Measurements from ENCODE around the gene DCDC1. TPM values are rescaled to one million over a fixed set of nuclear protein-coding genes. Genes with fewer than 3 reads are reported as not detected.

DCDC1 gene
- total RNA-seq, 4 donors from 2014 or later, result 0.17 TPM; not detected in 3

DNA sequence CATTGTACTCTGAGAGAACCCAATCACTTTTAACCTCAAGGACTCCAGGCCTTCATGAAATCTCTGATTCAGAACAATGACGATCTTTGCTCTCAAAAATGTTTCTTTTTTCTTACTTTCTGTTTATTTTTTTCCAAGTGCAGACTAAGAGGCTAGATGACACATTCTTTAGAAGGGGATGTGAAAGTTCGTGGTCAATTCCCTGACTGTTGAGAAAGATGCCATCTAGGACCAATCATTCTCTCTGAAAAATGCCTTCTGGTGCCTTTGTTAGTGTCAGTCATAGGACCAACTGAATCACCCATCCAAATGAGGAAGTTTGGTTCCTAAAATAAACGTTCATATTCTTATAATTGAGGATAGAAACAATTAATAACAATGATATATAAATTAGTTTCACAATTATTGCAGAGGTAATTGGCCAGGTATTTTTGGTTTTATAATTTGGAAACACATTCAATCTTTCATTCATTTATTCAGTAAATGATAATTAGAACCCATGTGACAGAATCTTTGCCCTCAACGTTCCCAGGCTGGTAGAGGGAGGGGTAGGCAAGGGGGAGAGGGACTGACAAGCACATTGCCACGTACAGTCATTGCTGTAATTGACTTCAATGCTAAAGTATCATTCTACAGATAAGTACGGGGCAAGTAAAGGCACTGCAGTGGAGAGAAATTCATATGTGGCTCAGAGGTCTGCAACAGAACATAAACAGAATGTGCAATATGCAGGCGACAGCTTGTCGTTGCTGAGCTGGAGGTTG, 450.0 kb downstream of the DCDC1 start:
- Histone ChIP-seq H3K4me1 (no peaks in the 10 kb centered on the region), H3K36me3 (no peaks in the 10 kb centered on the region), H3K27me3 (peaks cover 0 to 13% (median 0%) of the 10 kb centered on the region in 4 donors), H3K4me3 (no peak overlapping the region), H3K27ac (replicated peaks in 1 of 4) (no peak overlapping the region), H3K9me3 (no peaks in the 10 kb centered on the region)
- DNase-seq (ENCODE audit: extremely low spot score), result no peak
- TF ChIP-seq POLR2A (IDR thresholded peaks at IDR 0.05; ENCODE audit: low read depth), result no peak
- TF ChIP-seq, protein P1, sequence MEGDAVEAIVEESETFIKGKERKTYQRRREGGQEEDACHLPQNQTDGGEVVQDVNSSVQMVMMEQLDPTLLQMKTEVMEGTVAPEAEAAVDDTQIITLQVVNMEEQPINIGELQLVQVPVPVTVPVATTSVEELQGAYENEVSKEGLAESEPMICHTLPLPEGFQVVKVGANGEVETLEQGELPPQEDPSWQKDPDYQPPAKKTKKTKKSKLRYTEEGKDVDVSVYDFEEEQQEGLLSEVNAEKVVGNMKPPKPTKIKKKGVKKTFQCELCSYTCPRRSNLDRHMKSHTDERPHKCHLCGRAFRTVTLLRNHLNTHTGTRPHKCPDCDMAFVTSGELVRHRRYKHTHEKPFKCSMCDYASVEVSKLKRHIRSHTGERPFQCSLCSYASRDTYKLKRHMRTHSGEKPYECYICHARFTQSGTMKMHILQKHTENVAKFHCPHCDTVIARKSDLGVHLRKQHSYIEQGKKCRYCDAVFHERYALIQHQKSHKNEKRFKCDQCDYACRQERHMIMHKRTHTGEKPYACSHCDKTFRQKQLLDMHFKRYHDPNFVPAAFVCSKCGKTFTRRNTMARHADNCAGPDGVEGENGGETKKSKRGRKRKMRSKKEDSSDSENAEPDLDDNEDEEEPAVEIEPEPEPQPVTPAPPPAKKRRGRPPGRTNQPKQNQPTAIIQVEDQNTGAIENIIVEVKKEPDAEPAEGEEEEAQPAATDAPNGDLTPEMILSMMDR (IDR thresholded peaks at IDR 0.05), result no peak
- intact Hi-C loops (cut with DNase I), result loop anchor here (2.0 kb wide), 1 partner anchor 575 kb away; no protein-coding TSS in a partner anchor
- WGBS, result 41% methylated on average over 8 of the region's 8 CpGs

DNA sequence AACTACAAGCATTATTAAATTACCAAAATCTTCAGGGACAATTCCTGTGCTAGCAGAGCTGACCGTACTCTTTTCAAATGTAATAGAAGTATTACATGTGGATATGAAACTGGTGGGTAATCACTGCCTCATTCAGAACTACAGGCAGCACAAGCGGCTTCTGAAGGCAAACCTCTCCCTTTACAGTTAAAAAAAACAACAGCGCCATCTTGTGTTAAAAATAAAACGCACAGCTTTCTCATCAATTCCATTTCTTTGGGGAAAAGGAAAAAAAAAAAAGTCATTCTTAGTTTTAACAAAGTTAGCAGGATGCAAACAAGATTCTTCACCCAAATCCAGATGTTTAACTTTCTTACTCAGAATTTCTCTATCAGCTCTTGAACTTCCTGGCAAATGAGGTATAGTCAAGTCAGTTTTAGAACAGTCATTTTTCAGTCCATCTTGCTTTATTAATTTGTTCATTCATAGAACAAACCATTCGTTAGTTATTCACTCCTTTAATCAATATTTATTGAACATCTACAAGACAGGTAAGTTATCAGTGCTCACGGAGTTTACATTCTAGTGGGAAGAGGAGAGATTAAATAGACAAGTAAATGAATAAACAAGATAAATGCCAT, 451.6 kb downstream of the DCDC1 start:
- WGBS, result 19% methylated on average over 6 of the region's 6 CpGs
- DNase-seq (ENCODE audit: extremely low spot score), result no peak
- intact Hi-C loops (cut with DNase I), result loop anchor here (2.0 kb wide), 1 partner anchor 573 kb away; no protein-coding TSS in a partner anchor
- H3K9me3 ChIP-seq, result no peaks in the 10 kb centered on the region
- H3K4me1 ChIP-seq, result peaks cover 0 to 6% (median 2%) of the 10 kb centered on the region in 4 donors
- H3K27ac ChIP-seq (replicated peaks in 1 of 4), result no peak overlapping the region
- peaks cover 0 to 8% (median 0%) of the 10 kb centered on the region in 4 donors for H3K27me3 ChIP-seq
- H3K4me3 ChIP-seq, result no peak overlapping the region
- TF ChIP-seq EP300 (IDR thresholded peaks at IDR 0.05), result no peak
- no peak for TF ChIP-seq POLR2AphosphoS5 (IDR thresholded peaks at IDR 0.05)
- TF ChIP-seq POLR2A (IDR thresholded peaks at IDR 0.05; ENCODE audit: low read depth), result no peak
- TF ChIP-seq, protein P1 (IDR thresholded peaks at IDR 0.05), result peak; percentile 67 to 76 (median 74)
- no peaks in the 10 kb centered on the region for H3K36me3 ChIP-seq

GRCh38 chr11:30917266-30917665, 452.3 kb downstream of the DCDC1 start:
- H3K9me3 ChIP-seq, result no peaks in the 10 kb centered on the region
- intact Hi-C loops (cut with DNase I), result no loop called here
- 85% methylated on average over 2 of the region's 2 CpGs for WGBS
- peaks cover 0 to 6% (median 2%) of the 10 kb centered on the region in 4 donors for H3K4me1 ChIP-seq
- H3K36me3 ChIP-seq, result no peaks in the 10 kb centered on the region
- H3K4me3 ChIP-seq, result no peak overlapping the region
- H3K27me3 ChIP-seq, result peaks cover 0 to 8% (median 0%) of the 10 kb centered on the region in 4 donors
- no peak for DNase-seq (ENCODE audit: extremely low spot score)
- no peak overlapping the region for H3K27ac ChIP-seq (replicated peaks in 1 of 4)
- TF ChIP-seq EP300 (IDR thresholded peaks at IDR 0.05), result no peak
- TF ChIP-seq POLR2AphosphoS5 (IDR thresholded peaks at IDR 0.05), result no peak
- TF ChIP-seq, protein P1 (IDR thresholded peaks at IDR 0.05), result no peak
- no peak for TF ChIP-seq POLR2A (IDR thresholded peaks at IDR 0.05; ENCODE audit: low read depth)

DNA sequence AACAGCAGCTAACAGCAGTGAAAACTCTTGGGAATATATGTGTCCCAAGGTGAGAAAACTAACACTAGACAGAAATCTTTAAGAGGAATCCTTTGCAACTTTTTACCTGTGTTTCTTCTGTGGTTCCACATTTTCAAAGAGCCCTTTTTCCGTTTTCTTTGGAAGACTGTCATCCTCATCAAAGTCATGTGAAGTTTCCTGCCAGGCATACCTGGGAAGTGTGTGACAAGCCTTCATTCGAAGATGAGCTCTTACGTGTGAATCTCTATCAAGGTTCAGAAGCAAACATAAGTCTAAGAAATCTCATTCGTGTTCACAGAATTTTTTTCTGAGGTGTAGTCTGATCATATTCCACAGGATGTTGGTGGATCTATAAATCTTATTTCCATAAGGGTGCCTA, 452.8 kb downstream of the DCDC1 start:
- no peak for DNase-seq (ENCODE audit: extremely low spot score)
- no peak overlapping the region for H3K27ac ChIP-seq (replicated peaks in 1 of 4)
- no peaks in the 10 kb centered on the region for H3K36me3 ChIP-seq
- intact Hi-C loops (cut with DNase I), result no loop called here
- H3K9me3 ChIP-seq, result no peaks in the 10 kb centered on the region
- WGBS, result 88% methylated on average over 4 of the region's 4 CpGs
- TF ChIP-seq, protein P1 (IDR thresholded peaks at IDR 0.05), result no peak
- no peak for TF ChIP-seq POLR2AphosphoS5 (IDR thresholded peaks at IDR 0.05)
- TF ChIP-seq POLR2A (IDR thresholded peaks at IDR 0.05; ENCODE audit: low read depth), result no peak
- no peak for TF ChIP-seq EP300 (IDR thresholded peaks at IDR 0.05)
- H3K4me1 ChIP-seq, result peaks cover 0 to 6% (median 2%) of the 10 kb centered on the region in 4 donors
- no peak overlapping the region for H3K4me3 ChIP-seq
- peaks cover 0 to 7% (median 0%) of the 10 kb centered on the region in 4 donors for H3K27me3 ChIP-seq

Data from esophagus muscularis mucosa (tissue), 4 donors.